Measurements from ENCODE around the gene TSPAN17. TPM values are rescaled to one million over a fixed set of nuclear protein-coding genes. Genes with fewer than 3 reads are reported as not detected.

Gene TSPAN17
- polyA plus RNA-seq, 1 experiment, result 65.8 TPM

GRCh38 chr5:176630681-176631222 lies 16.5 kb upstream of the TSPAN17 start:
- H3K27me3 ChIP-seq (ENCODE audit: control insufficient read depth, insufficient read depth, low read length), result peaks cover 54% of the 10 kb centered on the region

DNA sequence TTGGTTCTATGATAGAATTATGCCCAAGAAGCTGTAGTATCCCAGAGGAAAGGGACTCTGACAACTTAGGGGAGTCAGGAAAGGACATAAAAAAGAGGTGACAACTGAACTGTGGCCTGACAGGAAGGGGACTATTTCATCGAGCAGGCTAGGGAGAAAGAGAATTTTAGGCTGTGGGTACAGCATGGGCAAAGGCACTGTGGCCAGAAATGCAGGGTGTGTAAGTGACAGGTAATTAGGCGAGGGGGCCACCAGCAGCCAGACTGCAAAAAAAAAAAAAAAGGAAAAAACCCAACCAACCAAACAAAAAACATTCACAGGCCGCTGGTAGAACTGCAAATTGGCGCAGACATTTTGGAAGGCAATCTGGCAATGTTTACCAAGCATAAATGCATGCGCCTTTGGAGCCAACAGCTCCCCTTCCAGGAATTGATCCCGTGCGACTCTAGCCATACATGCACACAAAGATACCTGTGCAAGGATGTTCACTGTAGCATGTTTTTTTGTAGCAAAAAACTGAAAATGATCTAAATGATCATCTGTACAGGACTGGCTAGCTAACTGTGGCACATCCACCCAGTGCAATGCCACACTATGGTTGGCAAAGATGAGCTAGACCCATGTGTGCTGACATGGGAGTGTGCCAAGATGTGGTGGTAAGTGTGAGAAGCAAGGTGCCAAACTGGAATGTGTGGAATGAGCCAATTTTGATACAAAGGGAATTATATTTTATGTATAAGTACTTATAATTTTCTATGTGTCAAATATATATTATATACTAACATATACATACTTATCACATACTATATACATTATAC lies 15.7 kb upstream of the TSPAN17 start:
- ChIA-PET CTCF (interaction anchor here (1.0 to 1.8 kb wide), 4 partner anchors 10 to 61 kb away, joined by 3 to 6 read pairs (median 4); no protein-coding TSS in a partner anchor), POLR2A (no interaction called here)
- no peak overlapping the region for H3K4me3 ChIP-seq (ENCODE audit: low read depth, low read length)
- peaks cover 52% of the 10 kb centered on the region for H3K27me3 ChIP-seq (ENCODE audit: control insufficient read depth, insufficient read depth, low read length)
- H3K36me3 ChIP-seq (ENCODE audit: control insufficient read depth, insufficient read depth, low read length), result no peaks in the 10 kb centered on the region
- no peak for DNase-seq (ENCODE audit: low read depth)
- no peak for TF ChIP-seq CTCF (IDR thresholded peaks at IDR 0.05; ENCODE audit: insufficient read depth, low read depth, low read length)

More at GRCh38 chr5:176630681-176631222, 16.5 kb upstream of the TSPAN17 start:
- no peak for DNase-seq (ENCODE audit: low read depth)
- Histone ChIP-seq H3K36me3 (ENCODE audit: control insufficient read depth, insufficient read depth, low read length) (no peaks in the 10 kb centered on the region), H3K4me3 (ENCODE audit: low read depth, low read length) (peak overlapping the region; percentile 26)
- ChIA-PET CTCF (interaction anchor here (1.0 to 1.8 kb wide), 5 partner anchors 9 to 60 kb away, joined by 3 to 6 read pairs (median 4); partner anchors contain the start of gene TSPAN17), POLR2A (no interaction called here)
- no peak for TF ChIP-seq CTCF (IDR thresholded peaks at IDR 0.05; ENCODE audit: insufficient read depth, low read depth, low read length)

DNA sequence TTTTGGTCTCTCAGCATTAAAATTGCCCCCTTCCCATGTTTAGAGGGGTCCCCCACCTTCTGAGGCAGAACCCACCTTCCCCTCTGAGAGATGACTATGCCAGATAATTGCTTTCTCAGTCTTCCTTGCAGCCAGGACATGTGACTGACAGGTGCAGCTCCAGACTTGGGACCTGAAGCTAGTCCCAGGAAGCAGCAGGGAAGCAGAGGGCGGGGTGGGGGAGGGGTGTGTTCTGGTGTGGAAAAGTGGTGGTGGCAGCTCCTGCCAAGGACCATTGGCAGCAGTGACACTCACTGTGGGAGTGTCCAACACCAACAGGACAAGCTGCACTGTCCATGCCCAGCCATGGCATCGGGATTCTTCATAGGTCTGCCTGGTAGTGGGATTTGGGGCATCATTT lies 14.5 kb upstream of the TSPAN17 start:
- Histone ChIP-seq H3K36me3 (ENCODE audit: control insufficient read depth, insufficient read depth, low read length) (no peaks in the 10 kb centered on the region), H3K27me3 (ENCODE audit: control insufficient read depth, insufficient read depth, low read length) (peaks cover 52% of the 10 kb centered on the region), H3K4me3 (ENCODE audit: low read depth, low read length) (no peak overlapping the region)
- POLR2A ChIA-PET, result no interaction called here
- no peak for TF ChIP-seq CTCF (IDR thresholded peaks at IDR 0.05; ENCODE audit: insufficient read depth, low read depth, low read length)
- DNase-seq (ENCODE audit: low read depth), result no peak
- CTCF ChIA-PET, result no interaction called here

GRCh38 chr5:176633598-176633997 lies 13.7 kb upstream of the TSPAN17 start:
- Histone ChIP-seq H3K27me3 (ENCODE audit: control insufficient read depth, insufficient read depth, low read length) (peaks cover 47% of the 10 kb centered on the region), H3K4me3 (ENCODE audit: low read depth, low read length) (no peak overlapping the region), H3K36me3 (ENCODE audit: control insufficient read depth, insufficient read depth, low read length) (no peaks in the 10 kb centered on the region)
- POLR2A ChIA-PET, result no interaction called here
- DNase-seq (ENCODE audit: low read depth), result no peak
- TF ChIP-seq CTCF (IDR thresholded peaks at IDR 0.05; ENCODE audit: insufficient read depth, low read depth, low read length), result no peak
- CTCF ChIA-PET, result interaction anchor here (0.8 kb wide), 1 partner anchor 32 kb away, joined by 3 read pairs; no protein-coding TSS in a partner anchor

DNA sequence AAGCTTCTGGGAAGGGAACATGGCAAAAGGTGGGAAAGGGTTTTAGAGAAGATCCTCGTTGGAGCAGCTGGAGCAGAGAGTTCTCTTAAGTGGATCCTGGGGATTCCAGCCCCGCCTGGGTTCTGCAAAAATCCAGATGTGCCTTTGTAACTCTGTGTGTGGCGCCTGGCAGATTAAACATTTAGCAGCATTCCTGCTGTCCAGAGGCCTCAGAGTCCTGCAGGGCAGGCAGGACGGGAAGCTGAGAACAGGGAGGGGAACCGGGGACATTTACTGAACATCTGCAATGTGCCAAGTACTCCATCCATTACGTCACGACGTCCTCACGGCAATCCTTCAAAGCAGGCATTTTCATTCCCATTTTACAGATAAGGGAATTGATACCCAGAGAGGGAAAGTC lies 10.9 kb upstream of the TSPAN17 start:
- Histone ChIP-seq H3K4me3 (ENCODE audit: low read depth, low read length) (no peak overlapping the region), H3K27me3 (ENCODE audit: control insufficient read depth, insufficient read depth, low read length) (peaks cover 29% of the 10 kb centered on the region), H3K36me3 (ENCODE audit: control insufficient read depth, insufficient read depth, low read length) (no peaks in the 10 kb centered on the region)
- ChIA-PET POLR2A (no interaction called here), CTCF (no interaction called here)
- TF ChIP-seq CTCF (IDR thresholded peaks at IDR 0.05; ENCODE audit: insufficient read depth, low read depth, low read length), result no peak
- DNase-seq (ENCODE audit: low read depth), result no peak
